HCT116 (cell line): ENCODE measurements around the gene PDLIM5. TPM values are rescaled to one million over a fixed set of nuclear protein-coding genes. Genes with fewer than 3 reads are reported as not detected.

Experiments
- ATAC-seq: fragments of 200-7000 bp; cut with Tn5 transposase; 2 replicates; pipeline ENCODE4 v1.9.1; 2020; ENCODE audit warnings: mild to moderate bottlenecking, moderate library complexity
- BruUV-seq: library from RNA; stranded (reverse); fragments of 400-500 nt; replicated peaks from 2 replicates; lab custom pipeline; 2021; lab: Mats Ljungman, UMichigan
- CTCF ChIA-PET: fragments of 300-600 bp; sonication (Branson Sonifier 250); formaldehyde crosslinking; loops from one replicate; lab custom pipeline; 2021; ENCODE audit warnings: antibody characterized with exemption; lab: Charles Lee
- POLR2A ChIA-PET: fragments of 300-600, 350-600 bp; sonication (Branson Sonifier 250); formaldehyde crosslinking; loops from one replicate; lab custom pipeline; 2021; ENCODE audit warnings: antibody characterized with exemption; lab: Charles Lee
- RAD21 ChIA-PET, 2 experiments: fragments of 300-600 bp; sonication (Branson Sonifier 250); formaldehyde crosslinking; loops; one replicate each; lab custom pipeline; 2023; ENCODE audit warnings: low total read pairs in 2 of 2; ENCODE audit not compliant: uncharacterized antibody in 2 of 2, unreplicated experiment in 2 of 2, low non-redundant PET in 1 of 2; lab: Charles Lee
- DNase-seq: peaks from one replicate; pipeline ENCODE4 v3.0.0-alpha.2; 2010; ENCODE audit warnings: low read depth, low spot score
- H2AFZ ChIP-seq: fragments of 200-600 bp; shearing (Covaris generic), sonication (generic); 2 replicates; pipeline ENCODE4 v1.6.1; 2017; ENCODE audit warnings: low read depth, mixed run types, mixed read lengths, antibody characterized with exemption, low read length; ENCODE audit not compliant: poor library complexity, severe bottlenecking
- H3K27ac ChIP-seq: 2 replicates; pipeline ENCODE4 v1.5.1; 2012; ENCODE audit warnings: low read depth, low read length
- H3K27me3 ChIP-seq: fragments of 200-600 bp; sonication (generic); 2 replicates; pipeline ENCODE4 v1.6.1; 2016; ENCODE audit warnings: mixed run types, low read length, mixed read lengths; ENCODE audit not compliant: insufficient read depth
- H3K36me3 ChIP-seq, 2 experiments: fragments of 200-500 bp in 1 of 2; fragments of 200-600 bp in 1 of 2; sonication (Bioruptor generic) in 1 of 2; sonication (generic) in 1 of 2; 2 replicates each; pipeline versions ENCODE4 v1.5.1 to v1.6.1; 2014 to 2016; ENCODE audit warnings: low read length in 2 of 2, inconsistent platforms in 1 of 2, mixed read lengths in 1 of 2, mixed run types in 1 of 2; ENCODE audit not compliant: insufficient read depth in 2 of 2, control insufficient read depth in 1 of 2
- H3K4me1 ChIP-seq, 2 experiments: fragments of 200-600 bp in 1 of 2; sonication (generic) in 1 of 2; 2 replicates each; pipeline versions ENCODE4 v1.5.1 to v1.6.1; 2012 to 2017; ENCODE audit warnings: low read length in 2 of 2, inconsistent platforms in 1 of 2, mild to moderate bottlenecking in 1 of 2, mixed read lengths in 1 of 2, mixed run types in 1 of 2, moderate library complexity in 1 of 2; ENCODE audit not compliant: insufficient read depth in 2 of 2, control insufficient read depth in 1 of 2
- H3K4me2 ChIP-seq: fragments of 200-600 bp; sonication (generic); 2 replicates; pipeline ENCODE4 v1.6.1; 2017; ENCODE audit warnings: mixed run types, low read length, mixed read lengths
- H3K4me3 ChIP-seq, 2 experiments: fragments of 200-600 bp in 1 of 2; sonication (generic) in 1 of 2; replicated peaks in 1 of 2; 2 replicates each; pipeline ENCODE4 v1.5.1; 2011 to 2016; ENCODE audit warnings: low read length in 2 of 2, control low read depth in 1 of 2, low read depth in 1 of 2, mild to moderate bottlenecking in 1 of 2, mixed read lengths in 1 of 2, mixed run types in 1 of 2
- H3K79me2 ChIP-seq: fragments of 200-600 bp; sonication (generic); 2 replicates; pipeline ENCODE4 v1.6.1; 2017; ENCODE audit warnings: mild to moderate bottlenecking, mixed run types, low read length, moderate library complexity, mixed read lengths; ENCODE audit not compliant: insufficient read depth
- H3K9ac ChIP-seq: fragments of 200-600 bp; sonication (generic); 2 replicates; pipeline ENCODE4 v1.6.1; 2016; ENCODE audit warnings: low read length, mixed read lengths
- H3K9me2 ChIP-seq: fragments of 200-600 bp; sonication (generic), shearing (Covaris generic); 2 replicates; pipeline ENCODE4 v1.6.1; 2017; ENCODE audit warnings: mixed run types, mild to moderate bottlenecking, moderate library complexity; ENCODE audit not compliant: insufficient read depth
- H3K9me3 ChIP-seq, 2 experiments: fragments of 200-500 bp in 1 of 2; fragments of 200-600 bp in 1 of 2; sonication (Bioruptor generic) in 1 of 2; sonication (generic) in 1 of 2; 2 replicates each; pipeline ENCODE4 v1.6.1; 2014 to 2017; ENCODE audit warnings: low read length in 2 of 2, mixed read lengths in 2 of 2, inconsistent platforms in 1 of 2, low read depth in 1 of 2, mild to moderate bottlenecking in 1 of 2, mixed run types in 1 of 2, moderate library complexity in 1 of 2; ENCODE audit not compliant: control insufficient read depth in 1 of 2, insufficient read depth in 1 of 2
- H4K20me1 ChIP-seq: fragments of 200-600 bp; sonication (generic), shearing (Covaris generic); 2 replicates; pipeline ENCODE4 v1.6.1; 2017; ENCODE audit warnings: mixed run types, mild to moderate bottlenecking, moderate library complexity; ENCODE audit not compliant: insufficient read depth
- CBX3 ChIP-seq: IDR thresholded peaks from 2 replicates; pipeline ENCODE4 v1.6.1; 2012; ENCODE audit warnings: low read depth
- CEBPB ChIP-seq: IDR thresholded peaks from 2 replicates; pipeline ENCODE4 v1.6.1; 2012; ENCODE audit warnings: low read depth
- EGR1 ChIP-seq: IDR thresholded peaks from 2 replicates; pipeline ENCODE4 v1.6.1; 2012; ENCODE audit warnings: low read depth
- EZH2 ChIP-seq: fragments of 200-600 bp; sonication (generic); IDR thresholded peaks from 2 replicates; pipeline ENCODE4 v1.6.1; 2017; ENCODE audit warnings: antibody characterized with exemption, mixed run types
- FOSL1 ChIP-seq: IDR thresholded peaks from 2 replicates; pipeline ENCODE4 v1.6.1; 2012; ENCODE audit warnings: low read depth
- POLR2A ChIP-seq: IDR thresholded peaks from 2 replicates; pipeline ENCODE4 v1.7.0; 2011; ENCODE audit warnings: borderline replicate concordance; ENCODE audit not compliant: insufficient read depth, insufficient read length; ENCODE audit errors: extremely low read depth
- RAD21 ChIP-seq: IDR thresholded peaks from 2 replicates; pipeline ENCODE4 v1.6.1; 2012; ENCODE audit warnings: low read depth, mild to moderate bottlenecking
- SIN3A ChIP-seq: IDR thresholded peaks from 2 replicates; pipeline ENCODE4 v1.6.1; 2012; ENCODE audit warnings: low read depth
- SP1 ChIP-seq: IDR thresholded peaks from 2 replicates; pipeline ENCODE4 v1.6.1; 2012; ENCODE audit warnings: low read depth
- SRF ChIP-seq: IDR thresholded peaks from 2 replicates; pipeline ENCODE4 v1.6.1; 2012; ENCODE audit warnings: low read depth
- TCF7L2 ChIP-seq: IDR thresholded peaks from 2 replicates; pipeline ENCODE4 v1.7.0; 2011; ENCODE audit warnings: borderline replicate concordance, inconsistent platforms; ENCODE audit not compliant: insufficient read depth, insufficient read length; ENCODE audit errors: extremely low read depth
- YY1 ChIP-seq: IDR thresholded peaks from 2 replicates; pipeline ENCODE4 v1.6.1; 2011; ENCODE audit warnings: low read length, low read depth, moderate library complexity, mild to moderate bottlenecking; ENCODE audit not compliant: insufficient replicate concordance; ENCODE audit errors: extremely low read depth
- ZFX ChIP-seq: fragments of 450-650 bp; IDR thresholded peaks from 2 replicates; pipeline ENCODE4 v1.6.1; 2017
- ZNF274 ChIP-seq: fragments of 200-500 bp; sonication (Bioruptor generic); IDR thresholded peaks from 2 replicates; pipeline ENCODE4 v1.6.1; 2014; ENCODE audit warnings: mild to moderate bottlenecking, low read depth, low read length, inconsistent platforms
- intact Hi-C: fragments of 100-400 bp; cut with micrococcal nuclease; formaldehyde crosslinking; loops from 2 replicates; pipeline ENCODE4 v1.10.0; 2022
- total RNA-seq: library from RNA; stranded (reverse); gene quantifications from one replicate; pipeline ENCODE4 v1.2.1, GENCODE V29; 2021; ENCODE audit not compliant: unreplicated experiment
- TF ChIP-seq, protein P1 (sequence below), 3 experiments: fragments of 200-600 bp in 1 of 3; sonication (generic) in 1 of 3; IDR thresholded peaks in 2 of 3; conservative IDR thresholded peaks in 1 of 3; 2 replicates each; pipeline ENCODE4 v1.5.1; 2012 to 2017; ENCODE audit warnings: low read depth in 2 of 3, low read length in 2 of 3, antibody characterized with exemption in 1 of 3, borderline replicate concordance in 1 of 3, control low read depth in 1 of 3, mild to moderate bottlenecking in 1 of 3, mixed read lengths in 1 of 3, mixed run types in 1 of 3, moderate library complexity in 1 of 3; ENCODE audit not compliant: insufficient read depth in 1 of 3
- TF ChIP-seq, protein P2 (sequence below): IDR thresholded peaks from 2 replicates; pipeline ENCODE4 v1.6.1; 2011; ENCODE audit warnings: mild to moderate bottlenecking, low read length, moderate library complexity; ENCODE audit not compliant: insufficient replicate concordance; ENCODE audit errors: extremely low read depth

PDLIM5 gene
- total RNA-seq, 1 experiment from 2014 or later = 130 TPM

DNA sequence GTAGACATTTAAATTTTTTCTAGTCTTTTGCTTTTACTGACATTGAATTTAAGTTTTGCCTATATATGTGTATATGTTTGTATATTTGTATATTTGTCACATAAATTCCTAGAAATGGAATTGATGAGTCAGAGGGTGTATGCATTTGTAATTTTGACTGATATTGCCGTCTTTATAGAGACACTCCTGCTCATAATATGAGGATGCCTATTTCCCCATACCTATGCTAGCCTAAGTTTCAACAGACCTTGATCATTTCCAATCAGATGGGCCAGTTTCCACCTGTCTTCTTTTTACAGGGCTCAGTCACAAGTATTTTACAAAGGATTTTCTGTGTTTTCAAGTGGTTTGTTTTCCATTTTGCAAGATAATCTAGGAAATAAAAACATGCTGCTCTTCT is 10.8 kb downstream of the PDLIM5 start:
- Histone ChIP-seq H3K9me2 (no peaks in the 10 kb centered on the region), H3K27ac (no peak overlapping the region), H3K79me2 (peaks cover 95% of the 10 kb centered on the region), H3K4me2 (no peak overlapping the region), H3K27me3 (no peaks in the 10 kb centered on the region), H3K4me3 (no peak overlapping the region), H2AFZ (no peak overlapping the region), H3K4me1 (peaks cover 17 to 21% of the 10 kb centered on the region in 2 experiments; a peak in 3 of 4 replicates), H3K36me3 (no peaks in the 10 kb centered on the region), H3K9me3 (no peaks in the 10 kb centered on the region), H3K9ac (no peak overlapping the region), H4K20me1 (no peaks in the 10 kb centered on the region)
- no peak for DNase-seq
- ChIA-PET CTCF (no interaction called here), POLR2A (no interaction called here), RAD21 (no interaction called here)
- no peak for TF ChIP-seq CBX3
- TF ChIP-seq SRF = no peak
- no peak for TF ChIP-seq SP1
- TF ChIP-seq, protein P1, sequence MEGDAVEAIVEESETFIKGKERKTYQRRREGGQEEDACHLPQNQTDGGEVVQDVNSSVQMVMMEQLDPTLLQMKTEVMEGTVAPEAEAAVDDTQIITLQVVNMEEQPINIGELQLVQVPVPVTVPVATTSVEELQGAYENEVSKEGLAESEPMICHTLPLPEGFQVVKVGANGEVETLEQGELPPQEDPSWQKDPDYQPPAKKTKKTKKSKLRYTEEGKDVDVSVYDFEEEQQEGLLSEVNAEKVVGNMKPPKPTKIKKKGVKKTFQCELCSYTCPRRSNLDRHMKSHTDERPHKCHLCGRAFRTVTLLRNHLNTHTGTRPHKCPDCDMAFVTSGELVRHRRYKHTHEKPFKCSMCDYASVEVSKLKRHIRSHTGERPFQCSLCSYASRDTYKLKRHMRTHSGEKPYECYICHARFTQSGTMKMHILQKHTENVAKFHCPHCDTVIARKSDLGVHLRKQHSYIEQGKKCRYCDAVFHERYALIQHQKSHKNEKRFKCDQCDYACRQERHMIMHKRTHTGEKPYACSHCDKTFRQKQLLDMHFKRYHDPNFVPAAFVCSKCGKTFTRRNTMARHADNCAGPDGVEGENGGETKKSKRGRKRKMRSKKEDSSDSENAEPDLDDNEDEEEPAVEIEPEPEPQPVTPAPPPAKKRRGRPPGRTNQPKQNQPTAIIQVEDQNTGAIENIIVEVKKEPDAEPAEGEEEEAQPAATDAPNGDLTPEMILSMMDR (IDR thresholded peaks at IDR 0.05 in 2 of 3, conservative IDR thresholded peaks at IDR 0.05 in 1 of 3; ENCODE audit: borderline replicate concordance in 1 of 3, insufficient read depth in 1 of 3, low read depth in 2 of 3, low read length in 2 of 3) = no peak
- no peak for TF ChIP-seq YY1
- no peak for TF ChIP-seq RAD21
- TF ChIP-seq SIN3A = no peak
- TF ChIP-seq POLR2A = no peak
- TF ChIP-seq, protein P2, sequence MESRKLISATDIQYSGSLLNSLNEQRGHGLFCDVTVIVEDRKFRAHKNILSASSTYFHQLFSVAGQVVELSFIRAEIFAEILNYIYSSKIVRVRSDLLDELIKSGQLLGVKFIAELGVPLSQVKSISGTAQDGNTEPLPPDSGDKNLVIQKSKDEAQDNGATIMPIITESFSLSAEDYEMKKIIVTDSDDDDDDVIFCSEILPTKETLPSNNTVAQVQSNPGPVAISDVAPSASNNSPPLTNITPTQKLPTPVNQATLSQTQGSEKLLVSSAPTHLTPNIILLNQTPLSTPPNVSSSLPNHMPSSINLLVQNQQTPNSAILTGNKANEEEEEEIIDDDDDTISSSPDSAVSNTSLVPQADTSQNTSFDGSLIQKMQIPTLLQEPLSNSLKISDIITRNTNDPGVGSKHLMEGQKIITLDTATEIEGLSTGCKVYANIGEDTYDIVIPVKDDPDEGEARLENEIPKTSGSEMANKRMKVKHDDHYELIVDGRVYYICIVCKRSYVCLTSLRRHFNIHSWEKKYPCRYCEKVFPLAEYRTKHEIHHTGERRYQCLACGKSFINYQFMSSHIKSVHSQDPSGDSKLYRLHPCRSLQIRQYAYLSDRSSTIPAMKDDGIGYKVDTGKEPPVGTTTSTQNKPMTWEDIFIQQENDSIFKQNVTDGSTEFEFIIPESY = no peak
- TF ChIP-seq ZNF274 = no peak
- no peak for TF ChIP-seq FOSL1
- no peak for TF ChIP-seq TCF7L2
- no peak for TF ChIP-seq CEBPB
- TF ChIP-seq EGR1 = no peak
- TF ChIP-seq ZFX = no peak
- no peak for TF ChIP-seq EZH2
- intact Hi-C loops = no loop called here
- no TSS peak for BruUV-seq
- ATAC-seq = no peak
